Liver (tissue), 3 donors: Measurements from ENCODE around the gene RAB6C.

Source experiments
- CTCF ChIP-seq: fragments of 150-350 bp; IDR thresholded peaks from 2 replicates; pipeline ENCODE4 v1.5.1; 2017; ENCODE audit warnings: improper control_type of control experiment, low read depth, low read length; ENCODE audit not compliant: missing input control
- EGR1 ChIP-seq, 2 donors: IDR thresholded peaks; 2 replicates each; pipeline ENCODE4 v1.6.1; 2016 to 2018; ENCODE audit warnings: antibody characterized with exemption in 2 of 2, low read depth in 2 of 2
- JUND ChIP-seq, 2 donors: IDR thresholded peaks; 2 replicates each; pipeline ENCODE4 v1.6.1; 2016; ENCODE audit warnings: antibody characterized with exemption in 2 of 2
- RAD21 ChIP-seq, 2 donors: IDR thresholded peaks; 2 replicates each; pipeline ENCODE4 v1.6.1; 2016; ENCODE audit warnings: antibody characterized with exemption in 2 of 2, mild to moderate bottlenecking in 2 of 2
- REST ChIP-seq: IDR thresholded peaks from 2 replicates; pipeline ENCODE4 v1.6.1; 2016; ENCODE audit warnings: antibody characterized with exemption, mild to moderate bottlenecking
- SP1 ChIP-seq: IDR thresholded peaks from 2 replicates; pipeline ENCODE4 v1.6.1; 2018; ENCODE audit warnings: antibody characterized with exemption, mild to moderate bottlenecking
- donor health status: healthy.
- donor health status: healthy.

GRCh38 chr2:129935118-129935517 is 44.3 kb upstream of the RAB6C start:
- TF ChIP-seq CTCF (no peak), EGR1 (IDR thresholded peaks at IDR 0.05; ENCODE audit: low read depth in 2 of 2) (no peak), RAD21 (IDR thresholded peaks at IDR 0.05) (no peak), REST (no peak), SP1 (no peak), JUND (IDR thresholded peaks at IDR 0.05) (no peak)
